HepG2 (cell line): ENCODE data around the gene SLC27A2. TPM values are rescaled to one million over a fixed set of nuclear protein-coding genes. Genes with fewer than 3 reads are reported as not detected.

Experiments used
- ATAC-seq: fragments of 200-7000 bp; cut with Tn5 transposase; 3 replicates; pipeline ENCODE4 v1.9.1; 2020; ENCODE audit warnings: mild to moderate bottlenecking, moderate library complexity
- BruUV-seq: library from RNA; stranded (reverse); fragments of 400-500 nt; replicated peaks from 2 replicates; lab custom pipeline; 2021; lab: Mats Ljungman, UMichigan
- CTCF ChIA-PET: fragments of 300-600 bp; formaldehyde crosslinking; extraction: SDS; loops from one replicate; lab custom pipeline; 2021; ENCODE audit warnings: low total read pairs, inconsistent platforms, low intra/inter-chr PET ratio; lab: Yijun Ruan, JAX
- POLR2A ChIA-PET: fragments of 350-600 bp; sonication (Branson Sonifier 250); formaldehyde crosslinking; loops from one replicate; lab custom pipeline; 2020; ENCODE audit warnings: antibody characterized with exemption, inconsistent platforms; lab: Yijun Ruan, JAX
- DNase-seq: peaks from one replicate; pipeline ENCODE4 v3.0.0-alpha.2; 2015; ENCODE audit warnings: low spot score
- FAIRE-seq: peaks from 3 replicates; lab custom pipeline; 2011; peaks lifted over from hg19 to GRCh38; lab: Jason Lieb, UNC
- H2AFZ ChIP-seq: one replicate; pipeline ENCODE4 v1.6.1; 2011; ENCODE audit warnings: low read length, inconsistent platforms
- H3K27ac ChIP-seq: fragments of 300-600 bp; 3 replicates; pipeline ENCODE4 v1.8.0; 2011; ENCODE audit warnings: mixed run types, mild to moderate bottlenecking, mixed read lengths, low read length, inconsistent platforms; ENCODE audit not compliant: insufficient read depth; ENCODE audit errors: extremely low read length
- H3K27me3 ChIP-seq, 2 experiments: fragments of 200-600 bp in 1 of 2; 2 replicates in 1 of 2; 3 replicates in 1 of 2; pipeline versions ENCODE4 v1.6.0 to v1.8.0; 2011; ENCODE audit warnings: low read length in 2 of 2, mild to moderate bottlenecking in 2 of 2, moderate library complexity in 2 of 2, inconsistent platforms in 1 of 2; ENCODE audit not compliant: insufficient read depth in 2 of 2, control insufficient read depth in 1 of 2
- H3K36me3 ChIP-seq, 2 experiments: fragments of 200-600 bp in 1 of 2; replicated peaks in 1 of 2; 2 replicates in 1 of 2; 3 replicates in 1 of 2; pipeline versions ENCODE4 v1.5.1 to v1.8.0; 2011; ENCODE audit warnings: low read length in 2 of 2, inconsistent platforms in 1 of 2; ENCODE audit not compliant: insufficient read depth in 2 of 2, control insufficient read depth in 1 of 2
- H3K4me1 ChIP-seq: 2 replicates; pipeline ENCODE4 v1.5.1; 2012; ENCODE audit warnings: low read length, inconsistent platforms; ENCODE audit not compliant: insufficient read depth
- H3K4me2 ChIP-seq: 2 replicates; pipeline ENCODE4 v1.6.0; 2011; ENCODE audit warnings: low read depth, low read length, inconsistent platforms
- H3K4me3 ChIP-seq, 3 experiments: fragments of 200-600 bp in 1 of 3; sonication (generic), shearing (Covaris generic) in 1 of 3; replicated peaks in 1 of 3; 2 replicates each; pipeline ENCODE4 v1.5.1; 2011 to 2016; ENCODE audit warnings: low read length in 3 of 3, inconsistent platforms in 2 of 3, low read depth in 2 of 3, mild to moderate bottlenecking in 2 of 3, control low read depth in 1 of 3, mixed read lengths in 1 of 3; ENCODE audit not compliant: insufficient read depth in 1 of 3
- H3K79me2 ChIP-seq: one replicate; pipeline ENCODE4 v1.6.1; 2011; ENCODE audit warnings: low read length, inconsistent platforms; ENCODE audit not compliant: insufficient read depth
- H3K9ac ChIP-seq: 2 replicates; pipeline ENCODE4 v1.6.0; 2011; ENCODE audit warnings: mild to moderate bottlenecking, low read depth, low read length, inconsistent platforms; ENCODE audit not compliant: insufficient read depth
- H3K9me3 ChIP-seq: 2 replicates; pipeline ENCODE4 v1.5.1; 2012; ENCODE audit warnings: mild to moderate bottlenecking, low read length
- H4K20me1 ChIP-seq: 2 replicates; pipeline ENCODE4 v1.6.0; 2011; ENCODE audit warnings: inconsistent platforms, mild to moderate bottlenecking, low read length, moderate library complexity; ENCODE audit not compliant: insufficient read depth
- ZNF337 ChIP-seq: sonication (generic); formaldehyde crosslinking; IDR thresholded peaks from 2 replicates; pipeline ENCODE4 v1.5.1; 2020; ENCODE audit warnings: missing genetic modification reagents, low read depth, mild to moderate bottlenecking, borderline replicate concordance
- ZNF644 ChIP-seq: IDR thresholded peaks from 2 replicates; pipeline ENCODE4 v1.6.1; 2016; ENCODE audit warnings: low read depth
- ZNF83 ChIP-seq: sonication (generic); formaldehyde crosslinking; IDR thresholded peaks from 2 replicates; pipeline ENCODE4 v1.4.0; 2020; ENCODE audit warnings: missing genetic modification reagents, mild to moderate bottlenecking, borderline replicate concordance
- ZSCAN9 ChIP-seq: IDR thresholded peaks from 2 replicates; pipeline ENCODE4 v1.6.1; 2016; ENCODE audit warnings: borderline replicate concordance
- WGBS: methylation state at CpG from one replicate; pipeline ENCODE4 v1.1.6; 2017; ENCODE audit warnings: low lambda C conversion rate; 5-methylcytosine and 5-hydroxymethylcytosine counted together
- in situ Hi-C: cut with HindIII; loops from 2 replicates; pipeline ENCODE4 v1.10.0; 2017; ENCODE audit warnings: low pct_unique_long_range_greater_than_20kb; ENCODE audit not compliant: extremely low pct_ligation_motif_present
- intact Hi-C: fragments of 100-400 bp; cut with micrococcal nuclease; formaldehyde crosslinking; loops from one replicate; pipeline ENCODE4 v1.10.0; 2022; ENCODE audit not compliant: unreplicated experiment
- polyA plus RNA-seq, 8 experiments: library from polyadenylated mRNA; depleted of rRNA in 3 of 8; stranded (reverse) in 7 of 8; unstranded in 1 of 8; fragments of >200 nt; fragmentation: Illumina TruSeq in 4 of 8; extraction: Trizol in 4 of 8; gene quantifications; 2 replicates each; pipeline versions ENCODE4 v1.2.1 to v1.2.3, GENCODE V29; 2011 to 2016; ENCODE audit warnings: low read depth in 4 of 8, missing spikeins in 1 of 8, mixed read lengths in 1 of 8; ENCODE audit not compliant: insufficient read depth in 1 of 8
- total RNA-seq, 5 experiments: library from RNA; depleted of rRNA; stranded (reverse); fragments of >200 nt; fragmentation: Illumina TruSeq; extraction: Trizol; gene quantifications; 2 replicates each; pipeline ENCODE4 v1.2.3, GENCODE V29; 2016; ENCODE audit warnings: low read depth in 1 of 5
- TF ChIP-seq, protein P1 (sequence below): sonication (generic); formaldehyde crosslinking; IDR thresholded peaks from 2 replicates; pipeline ENCODE4 v1.4.0; 2020; ENCODE audit warnings: missing genetic modification reagents
- TF ChIP-seq, protein P2 (sequence below), 2 experiments: sonication (generic) in 1 of 2; formaldehyde crosslinking in 1 of 2; IDR thresholded peaks; 2 replicates each; pipeline versions ENCODE4 v1.5.1 to v1.6.1; 2011 to 2020; ENCODE audit warnings: borderline replicate concordance in 1 of 2, low read depth in 1 of 2, low read length in 1 of 2, mild to moderate bottlenecking in 1 of 2, missing genetic modification reagents in 1 of 2, moderate library complexity in 1 of 2

SLC27A2 gene
- total and polyA plus RNA-seq, 2 of the 13 experiments (the other 11 are each of a cell fraction or from before 2014, with no cell fraction given), result 14.6 to 23.4 TPM

GRCh38 chr15:50222181-50222580, 40.2 kb downstream of the SLC27A2 start:
- in situ Hi-C loops, result no loop called here
- ATAC-seq (no peak), FAIRE-seq (no peak), DNase-seq (no peak)
- H3K27me3 ChIP-seq, result no peaks in the 10 kb centered on the region
- intact Hi-C loops, result no loop called here
- TF ChIP-seq, protein P1, sequence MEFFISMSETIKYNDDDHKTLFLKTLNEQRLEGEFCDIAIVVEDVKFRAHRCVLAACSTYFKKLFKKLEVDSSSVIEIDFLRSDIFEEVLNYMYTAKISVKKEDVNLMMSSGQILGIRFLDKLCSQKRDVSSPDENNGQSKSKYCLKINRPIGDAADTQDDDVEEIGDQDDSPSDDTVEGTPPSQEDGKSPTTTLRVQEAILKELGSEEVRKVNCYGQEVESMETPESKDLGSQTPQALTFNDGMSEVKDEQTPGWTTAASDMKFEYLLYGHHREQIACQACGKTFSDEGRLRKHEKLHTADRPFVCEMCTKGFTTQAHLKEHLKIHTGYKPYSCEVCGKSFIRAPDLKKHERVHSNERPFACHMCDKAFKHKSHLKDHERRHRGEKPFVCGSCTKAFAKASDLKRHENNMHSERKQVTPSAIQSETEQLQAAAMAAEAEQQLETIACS (CRISPR knock-in tag), result no peak
- TF ChIP-seq ZNF337 (CRISPR knock-in tag), result no peak
- TF ChIP-seq ZNF83 (CRISPR knock-in tag), result no peak
- no peak for TF ChIP-seq ZNF644 (CRISPR knock-in tag)
- TF ChIP-seq, protein P2, sequence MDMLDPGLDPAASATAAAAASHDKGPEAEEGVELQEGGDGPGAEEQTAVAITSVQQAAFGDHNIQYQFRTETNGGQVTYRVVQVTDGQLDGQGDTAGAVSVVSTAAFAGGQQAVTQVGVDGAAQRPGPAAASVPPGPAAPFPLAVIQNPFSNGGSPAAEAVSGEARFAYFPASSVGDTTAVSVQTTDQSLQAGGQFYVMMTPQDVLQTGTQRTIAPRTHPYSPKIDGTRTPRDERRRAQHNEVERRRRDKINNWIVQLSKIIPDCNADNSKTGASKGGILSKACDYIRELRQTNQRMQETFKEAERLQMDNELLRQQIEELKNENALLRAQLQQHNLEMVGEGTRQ (IDR thresholded peaks at IDR 0.05; ENCODE audit: low read depth, low read length), result no peak
- TF ChIP-seq, protein P2 (CRISPR knock-in tag; IDR thresholded peaks at IDR 0.05; ENCODE audit: borderline replicate concordance), result no peak
- no peak for TF ChIP-seq ZSCAN9 (CRISPR knock-in tag)
- no peaks in the 10 kb centered on the region for H3K79me2 ChIP-seq
- H4K20me1 ChIP-seq, result no peaks in the 10 kb centered on the region
- no peaks in the 10 kb centered on the region for H3K9me3 ChIP-seq
- no TSS peak for BruUV-seq
- ChIA-PET POLR2A (no interaction called here), CTCF (no interaction called here)
- no peak overlapping the region for H3K9ac ChIP-seq
- peaks cover 12% of the 10 kb centered on the region for H3K4me1 ChIP-seq
- no peak overlapping the region for H3K4me3 ChIP-seq
- WGBS, result 92% methylated on average over 2 of the region's 2 CpGs
- H2AFZ ChIP-seq, result no peak overlapping the region
- no peak overlapping the region for H3K27ac ChIP-seq
- H3K36me3 ChIP-seq, result peaks cover under 1 to 14% of the 10 kb centered on the region in 2 experiments; a peak in 4 of 5 replicates
- no peak overlapping the region for H3K4me2 ChIP-seq
